HepG2 (cell line): Measurements from ENCODE around the gene MAP2K1. TPM values are rescaled to one million over a fixed set of nuclear protein-coding genes. Genes with fewer than 3 reads are reported as not detected.
A peak's percentile ranks its signal among the peaks of the same experiment; 100 is the strongest.

Experiments used
- ARID4A ChIP-seq: sonication (generic); formaldehyde crosslinking; IDR thresholded peaks from 2 replicates; pipeline ENCODE4 v1.5.0; 2020; ENCODE audit warnings: mild to moderate bottlenecking, missing genetic modification reagents, borderline replicate concordance
- ATF2 ChIP-seq: sonication (generic); formaldehyde crosslinking; IDR thresholded peaks from 2 replicates; pipeline ENCODE4 v1.4.0; 2020; ENCODE audit warnings: missing genetic modification reagents
- ATF4 ChIP-seq, 2 experiments: fragments of 450-650 bp in 1 of 2; sonication (generic) in 1 of 2; formaldehyde crosslinking; IDR thresholded peaks; 2 replicates each; pipeline versions ENCODE4 v1.5.0 to v1.8.0; 2020 to 2022; ENCODE audit warnings: mild to moderate bottlenecking in 1 of 2, missing genetic modification reagents in 1 of 2
- CSRNP2 ChIP-seq: sonication (generic); formaldehyde crosslinking; conservative IDR thresholded peaks from 2 replicates; pipeline ENCODE4 v1.8.0; 2022; ENCODE audit warnings: low read depth, missing genetic modification reagents
- MTF1 ChIP-seq: sonication (generic); formaldehyde crosslinking; IDR thresholded peaks from 2 replicates; pipeline ENCODE4 v1.5.0; 2020; ENCODE audit warnings: missing genetic modification reagents
- NFYB ChIP-seq: sonication (generic); formaldehyde crosslinking; IDR thresholded peaks from 2 replicates; pipeline ENCODE4 v1.4.0; 2020; ENCODE audit warnings: missing genetic modification reagents
- NR2C2 ChIP-seq: sonication (generic); formaldehyde crosslinking; IDR thresholded peaks from 2 replicates; pipeline ENCODE4 v1.4.0; 2020; ENCODE audit warnings: missing genetic modification reagents, mild to moderate bottlenecking, moderate library complexity, borderline replicate concordance
- NRL ChIP-seq: sonication (generic); formaldehyde crosslinking; IDR thresholded peaks from 2 replicates; pipeline ENCODE4 v1.5.0; 2020; ENCODE audit warnings: missing genetic modification reagents, mild to moderate bottlenecking, moderate library complexity, borderline replicate concordance
- RFXAP ChIP-seq: sonication (generic); formaldehyde crosslinking; IDR thresholded peaks from 2 replicates; pipeline ENCODE4 v1.4.0; 2020; ENCODE audit warnings: missing genetic modification reagents, borderline replicate concordance
- ZNF232 ChIP-seq: sonication (generic); formaldehyde crosslinking; IDR thresholded peaks from 2 replicates; pipeline ENCODE4 v1.4.0; 2020; ENCODE audit warnings: missing genetic modification reagents, borderline replicate concordance
- ZNF33B ChIP-seq: sonication (generic); formaldehyde crosslinking; IDR thresholded peaks from 2 replicates; pipeline ENCODE4 v1.5.1; 2020; ENCODE audit warnings: mild to moderate bottlenecking, missing genetic modification reagents
- ZNF44 ChIP-seq: sonication (generic); formaldehyde crosslinking; IDR thresholded peaks from 2 replicates; pipeline ENCODE4 v1.5.1; 2020; ENCODE audit warnings: mild to moderate bottlenecking, missing genetic modification reagents
- ZNF670 ChIP-seq: sonication (generic); formaldehyde crosslinking; IDR thresholded peaks from 2 replicates; pipeline ENCODE4 v1.8.0; 2022; ENCODE audit warnings: mild to moderate bottlenecking, missing genetic modification reagents, borderline replicate concordance
- polyA plus RNA-seq, 8 experiments: library from polyadenylated mRNA; depleted of rRNA in 3 of 8; stranded (reverse) in 7 of 8; unstranded in 1 of 8; fragments of >200 nt; fragmentation: Illumina TruSeq in 4 of 8; extraction: Trizol in 4 of 8; gene quantifications; 2 replicates each; pipeline versions ENCODE4 v1.2.1 to v1.2.3, GENCODE V29; 2011 to 2016; ENCODE audit warnings: low read depth in 4 of 8, missing spikeins in 1 of 8, mixed read lengths in 1 of 8; ENCODE audit not compliant: insufficient read depth in 1 of 8
- total RNA-seq, 5 experiments: library from RNA; depleted of rRNA; stranded (reverse); fragments of >200 nt; fragmentation: Illumina TruSeq; extraction: Trizol; gene quantifications; 2 replicates each; pipeline ENCODE4 v1.2.3, GENCODE V29; 2016; ENCODE audit warnings: low read depth in 1 of 5
- TF ChIP-seq, protein P1 (sequence below): sonication (generic); formaldehyde crosslinking; IDR thresholded peaks from 2 replicates; pipeline ENCODE4 v1.8.1; 2023; ENCODE audit warnings: mild to moderate bottlenecking, moderate library complexity, missing genetic modification reagents
- TF ChIP-seq, protein P2 (sequence below): sonication (generic); formaldehyde crosslinking; IDR thresholded peaks from 2 replicates; pipeline ENCODE4 v1.4.0; 2020; ENCODE audit warnings: missing genetic modification reagents

MAP2K1 gene
- total and polyA plus RNA-seq, 2 of the 13 experiments (the other 11 are each of a cell fraction or from before 2014, with no cell fraction given) = 24.1 to 49.2 TPM

DNA sequence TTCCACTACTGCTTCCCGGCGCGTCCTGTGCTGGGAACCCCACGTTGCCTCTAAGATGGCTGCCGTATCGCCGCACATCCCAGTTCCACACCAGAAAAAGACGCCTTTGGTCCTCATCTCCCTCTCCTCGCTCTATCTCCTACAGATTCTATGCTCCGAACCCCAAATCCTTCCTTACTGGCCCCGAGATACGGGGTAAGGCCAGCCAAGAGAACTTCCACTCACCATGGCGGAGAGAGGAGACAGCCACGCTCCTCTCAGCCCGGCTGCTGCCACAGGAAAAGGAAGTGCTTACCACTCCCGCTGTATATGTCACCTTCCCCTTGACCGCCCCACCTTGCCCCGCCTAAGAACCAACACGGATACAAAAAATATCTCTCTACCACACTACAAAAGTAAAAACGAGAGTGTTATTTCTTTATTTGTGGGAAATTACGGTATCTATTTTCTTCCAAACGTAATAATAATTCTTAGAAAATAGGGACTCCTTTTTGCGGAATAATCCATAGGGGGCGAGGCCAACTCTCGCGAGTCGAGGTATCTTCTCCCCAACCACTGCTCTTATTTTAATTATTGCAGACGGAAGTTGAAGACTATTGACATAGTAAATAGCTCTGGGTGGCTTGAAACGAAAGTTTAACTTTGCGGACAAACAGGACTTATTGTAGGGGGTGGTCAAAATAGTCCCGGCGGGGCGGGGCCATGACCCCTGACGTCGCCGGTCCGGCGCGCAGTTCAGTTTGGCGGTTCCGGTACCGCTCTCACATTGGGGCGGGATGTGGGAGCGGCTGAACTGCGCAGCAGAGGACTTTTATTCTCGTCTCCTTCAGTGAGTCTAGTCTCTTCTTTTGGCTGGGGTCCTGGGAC, 118.1 kb downstream of the MAP2K1 start, which contains the start of the genes RPL4 and ZWILCH (continued):
- TF ChIP-seq ATF4 (CRISPR knock-in tag; IDR thresholded peaks at IDR 0.05) = peak in 1 of 2 experiments; percentile 47; a peak in 2 of 4 replicates
- peak; percentile 36; the same call in 1 of the 2 replicates for TF ChIP-seq ZNF670 (CRISPR knock-in tag)
- TF ChIP-seq ZNF44 = no peak
- peak; percentile 39; the same call in 1 of the 2 replicates for TF ChIP-seq ATF2 (CRISPR knock-in tag)
- 0 out of 2 replicates have a peak, but pooled peaks have one; percentile 62 for TF ChIP-seq MTF1 (CRISPR knock-in tag)
- no peak for TF ChIP-seq CSRNP2 (CRISPR knock-in tag)
- TF ChIP-seq ARID4A = peak; percentile 92
- no peak for TF ChIP-seq RFXAP
- TF ChIP-seq, protein P1, sequence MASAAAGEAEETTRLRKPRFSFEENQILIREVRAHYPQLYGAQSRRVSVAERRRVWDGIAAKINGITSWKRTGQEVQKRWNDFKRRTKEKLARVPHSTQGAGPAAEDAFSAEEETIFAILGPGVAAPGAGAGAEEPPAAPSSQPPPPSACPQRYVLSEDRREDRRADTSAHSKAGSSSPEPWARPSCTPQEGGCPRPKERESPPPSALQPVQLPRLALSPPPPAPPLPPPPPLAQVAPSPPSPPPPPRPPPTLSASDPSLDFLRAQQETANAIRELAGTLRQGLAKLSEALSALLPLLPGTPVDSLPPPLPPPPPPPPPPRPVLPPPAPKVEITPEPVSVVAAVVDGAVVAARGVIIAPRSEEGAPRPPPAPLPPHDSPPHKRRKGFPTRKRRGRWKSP (CRISPR knock-in tag) = 0 out of 2 replicates have a peak, but pooled peaks have one; percentile 53
- TF ChIP-seq NRL (CRISPR knock-in tag) = no peak
- peak; percentile 50; the same call in 1 of the 2 replicates for TF ChIP-seq ZNF33B (CRISPR knock-in tag)
- no peak; the same call in 1 of the 2 replicates for TF ChIP-seq NFYB (CRISPR knock-in tag)
- TF ChIP-seq ZNF232 = peak; percentile 29; the same call in 1 of the 2 replicates
- TF ChIP-seq, protein P2, sequence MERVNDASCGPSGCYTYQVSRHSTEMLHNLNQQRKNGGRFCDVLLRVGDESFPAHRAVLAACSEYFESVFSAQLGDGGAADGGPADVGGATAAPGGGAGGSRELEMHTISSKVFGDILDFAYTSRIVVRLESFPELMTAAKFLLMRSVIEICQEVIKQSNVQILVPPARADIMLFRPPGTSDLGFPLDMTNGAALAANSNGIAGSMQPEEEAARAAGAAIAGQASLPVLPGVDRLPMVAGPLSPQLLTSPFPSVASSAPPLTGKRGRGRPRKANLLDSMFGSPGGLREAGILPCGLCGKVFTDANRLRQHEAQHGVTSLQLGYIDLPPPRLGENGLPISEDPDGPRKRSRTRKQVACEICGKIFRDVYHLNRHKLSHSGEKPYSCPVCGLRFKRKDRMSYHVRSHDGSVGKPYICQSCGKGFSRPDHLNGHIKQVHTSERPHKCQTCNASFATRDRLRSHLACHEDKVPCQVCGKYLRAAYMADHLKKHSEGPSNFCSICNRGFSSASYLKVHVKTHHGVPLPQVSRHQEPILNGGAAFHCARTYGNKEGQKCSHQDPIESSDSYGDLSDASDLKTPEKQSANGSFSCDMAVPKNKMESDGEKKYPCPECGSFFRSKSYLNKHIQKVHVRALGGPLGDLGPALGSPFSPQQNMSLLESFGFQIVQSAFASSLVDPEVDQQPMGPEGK (CRISPR knock-in tag) = peak; percentile 45
- TF ChIP-seq NR2C2 = peak; percentile 96
